Keratinocyte (primary cell): ENCODE results near the gene MGLL. TPM values are rescaled to one million over a fixed set of nuclear protein-coding genes. Genes with fewer than 3 reads are reported as not detected.

Experiments
- DNase-seq: peaks from one replicate; pipeline ENCODE4 v3.0.0-alpha.2; 2011; ENCODE audit warnings: low read depth, missing footprints, low spot score
- FAIRE-seq: peaks from 2 replicates; lab custom pipeline; 2011; peaks lifted over from hg19 to GRCh38; lab: Jason Lieb, UNC
- H2AFZ ChIP-seq: 2 replicates; pipeline ENCODE4 v1.6.0; 2012; ENCODE audit warnings: low read length, control low read depth, inconsistent platforms; ENCODE audit not compliant: control insufficient read depth
- H3K27ac ChIP-seq: 2 replicates; pipeline ENCODE4 v1.5.1; 2011; ENCODE audit warnings: low read length; ENCODE audit not compliant: control insufficient read depth, insufficient read depth
- H3K27me3 ChIP-seq: 3 replicates; pipeline ENCODE4 v1.6.0; 2011; ENCODE audit warnings: low read length; ENCODE audit not compliant: control insufficient read depth, insufficient read depth; ENCODE audit errors: extremely low read depth
- H3K36me3 ChIP-seq, 2 experiments: 2 replicates in 1 of 2; 3 replicates in 1 of 2; pipeline ENCODE4 v1.5.1; 2011; ENCODE audit warnings: low read length in 2 of 2, mild to moderate bottlenecking in 1 of 2; ENCODE audit not compliant: control insufficient read depth in 2 of 2, insufficient read depth in 2 of 2; ENCODE audit errors: extremely low read depth in 1 of 2
- H3K4me1 ChIP-seq: 3 replicates; pipeline ENCODE4 v1.5.1; 2011; ENCODE audit warnings: low read length; ENCODE audit not compliant: control insufficient read depth, insufficient read depth; ENCODE audit errors: extremely low read depth
- H3K4me2 ChIP-seq: 3 replicates; pipeline ENCODE4 v1.6.0; 2011; ENCODE audit warnings: low read depth, low read length; ENCODE audit not compliant: control insufficient read depth, insufficient read depth; ENCODE audit errors: extremely low read depth
- H3K4me3 ChIP-seq, 3 experiments: fragments of 200-600 bp in 1 of 3; sonication (generic) in 1 of 3; 2 replicates in 2 of 3; 3 replicates in 1 of 3; pipeline ENCODE4 v1.5.1; 2011 to 2016; ENCODE audit warnings: low read length in 3 of 3, mild to moderate bottlenecking in 3 of 3, control low read depth in 2 of 3, inconsistent platforms in 1 of 3, low read depth in 1 of 3, mixed read lengths in 1 of 3, mixed run types in 1 of 3, moderate library complexity in 1 of 3; ENCODE audit not compliant: control insufficient read depth in 2 of 3, insufficient read depth in 2 of 3; ENCODE audit errors: extremely low read depth in 1 of 3
- H3K79me2 ChIP-seq: 2 replicates; pipeline ENCODE4 v1.6.0; 2012; ENCODE audit warnings: low read length; ENCODE audit not compliant: control insufficient read depth, insufficient read depth
- H3K9ac ChIP-seq: 3 replicates; pipeline ENCODE4 v1.6.0; 2011; ENCODE audit warnings: low read length; ENCODE audit not compliant: control insufficient read depth, insufficient read depth; ENCODE audit errors: extremely low read depth
- H3K9me1 ChIP-seq: 3 replicates; pipeline ENCODE4 v1.6.0; 2011; ENCODE audit warnings: low read length; ENCODE audit not compliant: control insufficient read depth, insufficient read depth; ENCODE audit errors: extremely low read depth
- H3K9me3 ChIP-seq: 2 replicates; pipeline ENCODE4 v1.5.1; 2012; ENCODE audit warnings: low read depth, low read length; ENCODE audit not compliant: control insufficient read depth
- H4K20me1 ChIP-seq: 3 replicates; pipeline ENCODE4 v1.6.0; 2011; ENCODE audit warnings: low read length; ENCODE audit not compliant: control insufficient read depth, insufficient read depth; ENCODE audit errors: extremely low read depth
- EZH2 ChIP-seq: IDR thresholded peaks from one replicate; pipeline ENCODE4 v1.6.1; 2012; ENCODE audit warnings: inconsistent platforms, mild to moderate bottlenecking, low read length, moderate library complexity
- dilution Hi-C: fragments of 300-500 bp; cut with MboI; formaldehyde crosslinking; loops from one replicate; pipeline ENCODE4 v1.7.0; 2020; ENCODE audit warnings: low sequenced_read_pairs; ENCODE audit not compliant: extremely low pct_ligation_motif_present
- polyA plus RNA-seq, 5 experiments: library from polyadenylated mRNA; depleted of rRNA in 3 of 5; stranded (reverse) in 3 of 5; stranded (forward) in 1 of 5; unstranded in 1 of 5; fragments of >200 nt; gene quantifications; 1 replicate in 1 of 5; 2 replicates in 3 of 5; 3 replicates in 1 of 5; pipeline versions ENCODE4 v1.2.1 to v1.2.3, GENCODE V29; 2011 to 2012; ENCODE audit warnings: missing spikeins in 2 of 5, low read depth in 1 of 5, low replicate concordance in 1 of 5
- TF ChIP-seq, protein P1 (sequence below), 3 experiments: IDR thresholded peaks in 1 of 3; conservative IDR thresholded peaks in 1 of 3; optimal IDR thresholded peaks in 1 of 3; 2 replicates in 2 of 3; 3 replicates in 1 of 3; pipeline versions ENCODE3 to v1.5.1; 2011; ENCODE audit warnings: low read length in 3 of 3, mild to moderate bottlenecking in 3 of 3, moderate library complexity in 2 of 3, control low read depth in 1 of 3, inconsistent platforms in 1 of 3; ENCODE audit not compliant: insufficient read depth in 2 of 3; ENCODE audit errors: extremely low read depth in 1 of 3

The MGLL gene
- polyA plus RNA-seq, 1 donor (not counting 4 experiments of a cell fraction or from before 2014, with no cell fraction given): 17.8 TPM

DNA sequence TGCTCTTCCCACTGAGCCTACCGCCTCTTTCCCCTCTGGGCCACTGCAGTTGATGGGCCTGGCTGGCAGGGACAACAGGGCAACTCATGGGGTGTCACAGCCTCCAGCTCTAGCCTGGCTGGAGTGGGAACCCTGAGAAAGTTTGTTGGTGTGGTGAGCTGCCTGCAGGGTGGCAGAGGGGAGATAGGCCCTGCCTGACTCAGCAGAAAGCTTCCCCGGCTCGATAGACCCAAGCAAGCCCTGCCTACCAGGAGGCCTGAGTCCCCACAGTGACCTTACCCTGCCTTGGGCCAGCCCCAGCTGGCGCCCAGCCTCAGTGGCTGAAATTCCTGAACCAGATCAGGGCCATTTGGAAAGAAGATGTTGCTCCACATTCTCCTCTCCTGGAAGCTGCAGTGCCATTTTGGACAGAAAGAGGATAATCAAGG, 120.2 kb downstream of the MGLL start:
- no peak for DNase-seq
- FAIRE-seq: no peak

DNA sequence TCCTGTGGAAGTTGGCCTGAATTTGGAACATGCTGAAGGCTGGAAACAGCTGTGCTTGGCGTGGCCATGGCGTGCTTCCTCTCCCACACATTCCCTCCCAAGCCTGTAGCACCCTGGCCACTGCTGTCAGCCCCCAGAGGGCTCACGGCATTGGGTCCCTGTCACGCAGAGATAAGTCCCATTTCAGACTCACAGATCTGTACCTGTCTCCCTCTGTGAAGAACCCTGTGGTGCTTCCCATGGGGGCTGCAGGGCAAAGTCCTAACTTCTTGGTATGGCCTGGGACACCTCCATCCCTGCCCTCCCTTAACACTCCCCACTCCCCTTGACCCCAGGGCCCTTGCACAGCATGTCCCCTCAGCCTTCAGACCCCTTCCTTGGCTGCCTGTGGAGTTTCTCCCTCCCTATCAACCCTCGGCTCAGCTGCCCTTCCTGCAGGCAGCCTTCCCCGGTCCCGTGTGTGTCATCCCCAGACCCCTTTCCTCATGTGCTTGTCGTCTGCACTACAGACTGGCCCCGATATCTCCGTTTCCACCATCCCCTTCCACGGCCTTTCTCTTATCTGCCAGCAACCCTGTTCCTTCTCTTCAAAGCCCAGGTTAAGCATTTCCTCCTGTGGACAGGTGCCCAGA, 120.9 kb downstream of the MGLL start:
- Histone ChIP-seq H4K20me1 (no peaks in the 10 kb centered on the region), H3K79me2 (no peaks in the 10 kb centered on the region), H3K9me3 (no peaks in the 10 kb centered on the region), H3K36me3 (peaks cover 0 to 3% of the 10 kb centered on the region in 2 experiments), H3K9ac (no peak overlapping the region), H3K4me2 (no peak overlapping the region), H3K27me3 (no peaks in the 10 kb centered on the region), H3K4me1 (peaks cover 12% of the 10 kb centered on the region), H3K27ac (no peak overlapping the region), H2AFZ (no peak overlapping the region), H3K9me1 (no peaks in the 10 kb centered on the region), H3K4me3 (no peak overlapping the region)
- dilution Hi-C loops: no loop called here
- DNase-seq (no peak), FAIRE-seq (no peak)
- TF ChIP-seq, protein P1, sequence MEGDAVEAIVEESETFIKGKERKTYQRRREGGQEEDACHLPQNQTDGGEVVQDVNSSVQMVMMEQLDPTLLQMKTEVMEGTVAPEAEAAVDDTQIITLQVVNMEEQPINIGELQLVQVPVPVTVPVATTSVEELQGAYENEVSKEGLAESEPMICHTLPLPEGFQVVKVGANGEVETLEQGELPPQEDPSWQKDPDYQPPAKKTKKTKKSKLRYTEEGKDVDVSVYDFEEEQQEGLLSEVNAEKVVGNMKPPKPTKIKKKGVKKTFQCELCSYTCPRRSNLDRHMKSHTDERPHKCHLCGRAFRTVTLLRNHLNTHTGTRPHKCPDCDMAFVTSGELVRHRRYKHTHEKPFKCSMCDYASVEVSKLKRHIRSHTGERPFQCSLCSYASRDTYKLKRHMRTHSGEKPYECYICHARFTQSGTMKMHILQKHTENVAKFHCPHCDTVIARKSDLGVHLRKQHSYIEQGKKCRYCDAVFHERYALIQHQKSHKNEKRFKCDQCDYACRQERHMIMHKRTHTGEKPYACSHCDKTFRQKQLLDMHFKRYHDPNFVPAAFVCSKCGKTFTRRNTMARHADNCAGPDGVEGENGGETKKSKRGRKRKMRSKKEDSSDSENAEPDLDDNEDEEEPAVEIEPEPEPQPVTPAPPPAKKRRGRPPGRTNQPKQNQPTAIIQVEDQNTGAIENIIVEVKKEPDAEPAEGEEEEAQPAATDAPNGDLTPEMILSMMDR (optimal IDR thresholded peaks at IDR 0.05 in 1 of 3, IDR thresholded peaks at IDR 0.05 in 1 of 3, conservative IDR thresholded peaks at IDR 0.05 in 1 of 3; ENCODE audit: extremely low read depth in 1 of 3, insufficient read depth in 2 of 3, low read length in 3 of 3): no peak
- TF ChIP-seq EZH2: no peak

More for the DNA sequence above, 120.2 kb downstream of the MGLL start:
- Histone ChIP-seq H2AFZ (no peak overlapping the region), H3K9me3 (no peaks in the 10 kb centered on the region), H3K36me3 (peaks cover 0 to 5% of the 10 kb centered on the region in 2 experiments), H3K9ac (no peak overlapping the region), H3K4me3 (no peak overlapping the region), H3K27me3 (no peaks in the 10 kb centered on the region), H3K9me1 (no peaks in the 10 kb centered on the region), H3K27ac (no peak overlapping the region), H4K20me1 (no peaks in the 10 kb centered on the region), H3K4me2 (no peak overlapping the region), H3K4me1 (peaks cover 6% of the 10 kb centered on the region), H3K79me2 (no peaks in the 10 kb centered on the region)
- dilution Hi-C loops: no loop called here
- TF ChIP-seq, protein P1 (optimal IDR thresholded peaks at IDR 0.05 in 1 of 3, IDR thresholded peaks at IDR 0.05 in 1 of 3, conservative IDR thresholded peaks at IDR 0.05 in 1 of 3; ENCODE audit: extremely low read depth in 1 of 3, insufficient read depth in 2 of 3, low read length in 3 of 3): no peak
- no peak for TF ChIP-seq EZH2
